ENCODE data around the gene TIGD4. TPM values are rescaled to one million over a fixed set of nuclear protein-coding genes. Genes with fewer than 3 reads are reported as not detected.
A peak's percentile ranks its signal among the peaks of the same experiment; 100 is the strongest.

The TIGD4 gene
- total RNA-seq, 2 experiments from 2014 or later: 0.27 to 0.47 TPM

GRCh38 chr4:152808670-152809069 is 29.1 kb upstream of the TIGD4 start:
- intact Hi-C loops (cut with micrococcal nuclease): no loop called here
- CTCF ChIA-PET: no interaction called here
- Mint-ChIP-seq H3K4me1 (ENCODE audit: low read depth) (peaks cover 22% of the 10 kb centered on the region), H3K9me3 (peaks cover 6% of the 10 kb centered on the region), H3K27ac (no peak overlapping the region), H3K36me3 (ENCODE audit: low read depth) (peaks cover 30% of the 10 kb centered on the region), H3K27me3 (no peaks in the 10 kb centered on the region), H3K4me3 (no peak overlapping the region)
- no peak for TF ChIP-seq CTCF (IDR thresholded peaks at IDR 0.05)
- POLR2A ChIA-PET: interaction anchor here (0.8 kb wide), 1 partner anchor 79 kb away, joined by 3 read pairs; no protein-coding TSS in a partner anchor
- no peak for ATAC-seq
- DNase-seq: no peak

GRCh38 chr4:152807294-152807829 is 27.8 kb upstream of the TIGD4 start:
- H3K27ac Mint-ChIP-seq: peak overlapping the region; percentile 72
- peaks cover 4% of the 10 kb centered on the region for H3K9me3 Mint-ChIP-seq
- CTCF ChIA-PET: no interaction called here
- H3K36me3 Mint-ChIP-seq (ENCODE audit: low read depth): peaks cover 21% of the 10 kb centered on the region
- intact Hi-C loops (cut with micrococcal nuclease): no loop called here
- ATAC-seq: peak; percentile 84
- peaks cover 22% of the 10 kb centered on the region for H3K4me1 Mint-ChIP-seq (ENCODE audit: low read depth)
- peak overlapping the region; percentile 28 for H3K4me3 Mint-ChIP-seq
- H3K27me3 Mint-ChIP-seq: no peaks in the 10 kb centered on the region
- no peak for TF ChIP-seq CTCF (IDR thresholded peaks at IDR 0.05)
- POLR2A ChIA-PET: no interaction called here
- no peak for DNase-seq

GRCh38 chr4:152806501-152807125 is 27.1 kb upstream of the TIGD4 start:
- intact Hi-C loops (cut with micrococcal nuclease): no loop called here
- CTCF ChIA-PET: no interaction called here
- ATAC-seq: peak; percentile 12

GRCh38 chr4:152805818-152806217 is 26.3 kb upstream of the TIGD4 start:
- intact Hi-C loops (cut with micrococcal nuclease): no loop called here
- no peaks in the 10 kb centered on the region for H3K27me3 Mint-ChIP-seq
- DNase-seq: no peak
- no peak for TF ChIP-seq CTCF (IDR thresholded peaks at IDR 0.05)
- no peak for ATAC-seq
- no peak overlapping the region for H3K4me3 Mint-ChIP-seq
- POLR2A ChIA-PET: no interaction called here
- CTCF ChIA-PET: interaction anchor here (0.8 kb wide), 1 partner anchor 280 kb away, joined by 3 read pairs; no protein-coding TSS in a partner anchor
- peaks cover 22% of the 10 kb centered on the region for H3K4me1 Mint-ChIP-seq (ENCODE audit: low read depth)
- peaks cover 4% of the 10 kb centered on the region for H3K9me3 Mint-ChIP-seq
- H3K36me3 Mint-ChIP-seq (ENCODE audit: low read depth): peaks cover 10% of the 10 kb centered on the region
- no peak overlapping the region for H3K27ac Mint-ChIP-seq

More at GRCh38 chr4:152806501-152807125, 27.1 kb upstream of the TIGD4 start:
- Mint-ChIP-seq H3K4me1 (ENCODE audit: low read depth) (peaks cover 22% of the 10 kb centered on the region), H3K4me3 (no peak overlapping the region), H3K36me3 (ENCODE audit: low read depth) (peaks cover 16% of the 10 kb centered on the region), H3K27me3 (no peaks in the 10 kb centered on the region), H3K27ac (no peak overlapping the region), H3K9me3 (peaks cover 4% of the 10 kb centered on the region)
- TF ChIP-seq CTCF (IDR thresholded peaks at IDR 0.05): no peak
- POLR2A ChIA-PET: no interaction called here
- DNase-seq: no peak

GRCh38 chr4:152805071-152805650 is 25.6 kb upstream of the TIGD4 start:
- ChIA-PET POLR2A (no interaction called here), CTCF (interaction anchor here (0.8 kb wide), 1 partner anchor 281 kb away, joined by 3 read pairs; no protein-coding TSS in a partner anchor)
- peaks cover 4% of the 10 kb centered on the region for H3K9me3 Mint-ChIP-seq
- peaks cover 22% of the 10 kb centered on the region for H3K4me1 Mint-ChIP-seq (ENCODE audit: low read depth)
- intact Hi-C loops (cut with micrococcal nuclease): no loop called here
- no peak overlapping the region for H3K27ac Mint-ChIP-seq
- no peak for DNase-seq
- no peaks in the 10 kb centered on the region for H3K27me3 Mint-ChIP-seq
- no peak for TF ChIP-seq CTCF (IDR thresholded peaks at IDR 0.05)
- peaks cover 6% of the 10 kb centered on the region for H3K36me3 Mint-ChIP-seq (ENCODE audit: low read depth)
- ATAC-seq: no peak
- H3K4me3 Mint-ChIP-seq: no peak overlapping the region
